Testis (tissue), 2 donors: ENCODE data around the gene SUSD1.

Experiments
- CTCF ChIP-seq, 3 experiments: fragments of 450-650 bp in 2 of 3; fragments of 200-600 bp in 1 of 3; sonication (generic) in 1 of 3; IDR thresholded peaks; one replicate each; pipeline ENCODE4 v1.5.1; 2016 to 2019; ENCODE audit warnings: antibody characterized with exemption in 3 of 3, mild to moderate bottlenecking in 2 of 3, moderate library complexity in 1 of 3
- POLR2A ChIP-seq: fragments of 450-650 bp; IDR thresholded peaks from one replicate; pipeline ENCODE4 v1.6.1; 2017; ENCODE audit warnings: antibody characterized with exemption, mild to moderate bottlenecking, moderate library complexity

GRCh38 chr9:112006361-112007020 lies 168.6 kb downstream of the SUSD1 start:
- TF ChIP-seq POLR2A: no peak
- TF ChIP-seq CTCF (IDR thresholded peaks at IDR 0.05): no peak
